Calu3 (cell line): Measurements from ENCODE around the gene PPME1. TPM values are rescaled to one million over a fixed set of nuclear protein-coding genes. Genes with fewer than 3 reads are reported as not detected.

Source experiments
- BruUV-seq: library from RNA; stranded (reverse); fragments of 400-500 nt; replicated peaks from 2 replicates; lab custom pipeline; 2021; lab: Mats Ljungman, UMichigan
- CTCF ChIA-PET: fragments of 300-600 bp; sonication (Branson Sonifier 250); formaldehyde crosslinking; loops from one replicate; lab custom pipeline; 2022; ENCODE audit warnings: antibody characterized with exemption; lab: Charles Lee
- DNase-seq: peaks from one replicate; pipeline ENCODE4 v3.0.0; 2022
- H3K27ac Mint-ChIP-seq: one replicate; pipeline ENCODE4 v1.8.0; 2022; ENCODE audit warnings: mixed read lengths; ENCODE audit not compliant: unreplicated experiment
- H3K27me3 Mint-ChIP-seq: one replicate; pipeline ENCODE4 v1.8.0; 2022; ENCODE audit warnings: mixed read lengths; ENCODE audit not compliant: unreplicated experiment
- H3K36me3 Mint-ChIP-seq: one replicate; pipeline ENCODE4 v1.8.0; 2022; ENCODE audit warnings: mild to moderate bottlenecking, moderate library complexity, mixed read lengths; ENCODE audit not compliant: insufficient read depth, unreplicated experiment
- H3K4me1 Mint-ChIP-seq: one replicate; pipeline ENCODE4 v1.8.0; 2022; ENCODE audit warnings: mild to moderate bottlenecking, low read depth, mixed read lengths; ENCODE audit not compliant: unreplicated experiment
- H3K4me3 Mint-ChIP-seq: one replicate; pipeline ENCODE4 v1.8.0; 2022; ENCODE audit warnings: mild to moderate bottlenecking, low read depth, moderate library complexity, mixed read lengths; ENCODE audit not compliant: unreplicated experiment
- H3K9me3 Mint-ChIP-seq: one replicate; pipeline ENCODE4 v1.8.0; 2022; ENCODE audit warnings: low read depth, mixed read lengths; ENCODE audit not compliant: unreplicated experiment
- intact Hi-C: fragments of 100-400 bp; cut with micrococcal nuclease; formaldehyde crosslinking; loops from one replicate; pipeline ENCODE4 v1.10.0; 2022; ENCODE audit not compliant: unreplicated experiment
- total RNA-seq: library from RNA; stranded (reverse); gene quantifications from 2 replicates; pipeline ENCODE4 v1.2.3, GENCODE V29; 2022
- TF ChIP-seq, protein P1 (sequence below): fragments of 200-600 bp; IDR thresholded peaks from one replicate; pipeline ENCODE4 v1.8.0; 2022; ENCODE audit warnings: antibody characterized with exemption; ENCODE audit not compliant: unreplicated experiment

Gene PPME1
- total RNA-seq, 1 experiment from 2014 or later = 55.0 TPM

- no peak overlapping the region for H3K4me3 Mint-ChIP-seq
- TF ChIP-seq, protein P1, sequence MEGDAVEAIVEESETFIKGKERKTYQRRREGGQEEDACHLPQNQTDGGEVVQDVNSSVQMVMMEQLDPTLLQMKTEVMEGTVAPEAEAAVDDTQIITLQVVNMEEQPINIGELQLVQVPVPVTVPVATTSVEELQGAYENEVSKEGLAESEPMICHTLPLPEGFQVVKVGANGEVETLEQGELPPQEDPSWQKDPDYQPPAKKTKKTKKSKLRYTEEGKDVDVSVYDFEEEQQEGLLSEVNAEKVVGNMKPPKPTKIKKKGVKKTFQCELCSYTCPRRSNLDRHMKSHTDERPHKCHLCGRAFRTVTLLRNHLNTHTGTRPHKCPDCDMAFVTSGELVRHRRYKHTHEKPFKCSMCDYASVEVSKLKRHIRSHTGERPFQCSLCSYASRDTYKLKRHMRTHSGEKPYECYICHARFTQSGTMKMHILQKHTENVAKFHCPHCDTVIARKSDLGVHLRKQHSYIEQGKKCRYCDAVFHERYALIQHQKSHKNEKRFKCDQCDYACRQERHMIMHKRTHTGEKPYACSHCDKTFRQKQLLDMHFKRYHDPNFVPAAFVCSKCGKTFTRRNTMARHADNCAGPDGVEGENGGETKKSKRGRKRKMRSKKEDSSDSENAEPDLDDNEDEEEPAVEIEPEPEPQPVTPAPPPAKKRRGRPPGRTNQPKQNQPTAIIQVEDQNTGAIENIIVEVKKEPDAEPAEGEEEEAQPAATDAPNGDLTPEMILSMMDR = no peak
- intact Hi-C loops = no loop called here
- no peaks in the 10 kb centered on the region for H3K36me3 Mint-ChIP-seq
- no peaks in the 10 kb centered on the region for H3K9me3 Mint-ChIP-seq
- H3K27ac Mint-ChIP-seq = no peak overlapping the region
- BruUV-seq = no TSS peak
- CTCF ChIA-PET = no interaction called here
- H3K4me1 Mint-ChIP-seq = no peaks in the 10 kb centered on the region
- no peaks in the 10 kb centered on the region for H3K27me3 Mint-ChIP-seq
- DNase-seq = no peak
These were observed 11.5 kb downstream of the PPME1 start for GRCh38 chr11:74182635-74183034.

- Mint-ChIP-seq H3K27me3 (no peaks in the 10 kb centered on the region), H3K4me3 (no peak overlapping the region), H3K36me3 (no peaks in the 10 kb centered on the region), H3K9me3 (no peaks in the 10 kb centered on the region), H3K27ac (no peak overlapping the region), H3K4me1 (no peaks in the 10 kb centered on the region)
- BruUV-seq = no TSS peak
- intact Hi-C loops = no loop called here
- DNase-seq = no peak
- TF ChIP-seq, protein P1 = no peak
- CTCF ChIA-PET = interaction anchor here (1.4 kb wide), 1 partner anchor 14 kb away, joined by 7 read pairs; the partner anchor contains the start of genes C2CD3 and PPME1
These were observed 14.2 kb downstream of the PPME1 start for GRCh38 chr11:74185285-74185684.

GRCh38 chr11:74185695-74186094 lies 14.6 kb downstream of the PPME1 start:
- CTCF ChIA-PET = interaction anchor here (1.4 kb wide), 1 partner anchor 15 kb away, joined by 7 read pairs; the partner anchor contains the start of genes C2CD3 and PPME1
- TF ChIP-seq, protein P1 = no peak
- Mint-ChIP-seq H3K4me3 (no peak overlapping the region), H3K27me3 (no peaks in the 10 kb centered on the region), H3K4me1 (no peaks in the 10 kb centered on the region), H3K9me3 (no peaks in the 10 kb centered on the region), H3K27ac (no peak overlapping the region), H3K36me3 (no peaks in the 10 kb centered on the region)
- BruUV-seq = no TSS peak
- intact Hi-C loops = no loop called here
- DNase-seq = no peak

GRCh38 chr11:74195828-74196227 lies 24.7 kb downstream of the PPME1 start:
- H3K4me3 Mint-ChIP-seq = no peak overlapping the region
- H3K27ac Mint-ChIP-seq = no peak overlapping the region
- no peaks in the 10 kb centered on the region for H3K9me3 Mint-ChIP-seq
- no peak for DNase-seq
- no peaks in the 10 kb centered on the region for H3K27me3 Mint-ChIP-seq
- H3K36me3 Mint-ChIP-seq = no peaks in the 10 kb centered on the region
- TF ChIP-seq, protein P1 = no peak
- CTCF ChIA-PET = interaction anchor here (1.1 kb wide), 1 partner anchor 13 kb away, joined by 3 read pairs; no protein-coding TSS in a partner anchor
- no TSS peak for BruUV-seq
- intact Hi-C loops = no loop called here
- H3K4me1 Mint-ChIP-seq = no peaks in the 10 kb centered on the region
